ENCODE data around the gene TTYH2. TPM values are rescaled to one million over a fixed set of nuclear protein-coding genes. Genes with fewer than 3 reads are reported as not detected.

The TTYH2 gene
- total RNA-seq, 2 donors from 2014 or later, result 2.4 to 3.3 TPM

- ATAC-seq (ENCODE audit: insufficient number of reproducible peaks, low FRiP score, low read depth) (no peak), DNase-seq (ENCODE audit: low spot score) (no peak)
- no peak for TF ChIP-seq CTCF (IDR thresholded peaks at IDR 0.05)
- Histone ChIP-seq H3K36me3 (no peaks in the 10 kb centered on the region), H3K9me3 (no peaks in the 10 kb centered on the region), H3K4me3 (no peak overlapping the region), H3K4me1 (ENCODE audit: control insufficient read depth in 1 of 2, low read depth in 2 of 2) (no peaks in the 10 kb centered on the region), H3K27ac (no peak overlapping the region), H3K27me3 (replicated peaks; ENCODE audit: insufficient read depth) (no peaks in the 10 kb centered on the region)
Observed at GRCh38 chr17:74228306-74228978, 15.1 kb downstream of the TTYH2 start.

- Histone ChIP-seq H3K27ac (no peak overlapping the region), H3K4me3 (no peak overlapping the region), H3K27me3 (replicated peaks; ENCODE audit: insufficient read depth) (no peaks in the 10 kb centered on the region), H3K4me1 (ENCODE audit: control insufficient read depth in 1 of 2, low read depth in 2 of 2) (no peaks in the 10 kb centered on the region), H3K9me3 (no peaks in the 10 kb centered on the region), H3K36me3 (no peaks in the 10 kb centered on the region)
- DNase-seq (ENCODE audit: low spot score) (no peak), ATAC-seq (ENCODE audit: insufficient number of reproducible peaks, low FRiP score, low read depth) (no peak)
- no peak for TF ChIP-seq CTCF (IDR thresholded peaks at IDR 0.05)
Observed at GRCh38 chr17:74230896-74231295, 17.5 kb downstream of the TTYH2 start.

GRCh38 chr17:74231928-74232907 lies 18.8 kb downstream of the TTYH2 start:
- Histone ChIP-seq H3K4me3 (no peak overlapping the region), H3K27me3 (replicated peaks; ENCODE audit: insufficient read depth) (no peaks in the 10 kb centered on the region), H3K27ac (no peak overlapping the region), H3K9me3 (no peaks in the 10 kb centered on the region), H3K4me1 (ENCODE audit: control insufficient read depth in 1 of 2, low read depth in 2 of 2) (no peaks in the 10 kb centered on the region), H3K36me3 (no peaks in the 10 kb centered on the region)
- TF ChIP-seq CTCF (IDR thresholded peaks at IDR 0.05), result no peak
- ATAC-seq (ENCODE audit: insufficient number of reproducible peaks, low FRiP score, low read depth) (no peak), DNase-seq (ENCODE audit: low spot score) (no peak)

- Histone ChIP-seq H3K4me3 (no peak overlapping the region), H3K36me3 (no peaks in the 10 kb centered on the region), H3K9me3 (no peaks in the 10 kb centered on the region), H3K27ac (no peak overlapping the region), H3K27me3 (replicated peaks; ENCODE audit: insufficient read depth) (no peaks in the 10 kb centered on the region), H3K4me1 (ENCODE audit: control insufficient read depth in 1 of 2, low read depth in 2 of 2) (no peaks in the 10 kb centered on the region)
- DNase-seq (ENCODE audit: low spot score) (no peak), ATAC-seq (ENCODE audit: insufficient number of reproducible peaks, low FRiP score, low read depth) (no peak)
- no peak for TF ChIP-seq CTCF (IDR thresholded peaks at IDR 0.05)
Observed at GRCh38 chr17:74233937-74234336, 20.6 kb downstream of the TTYH2 start.

GRCh38 chr17:74234486-74234885 lies 21.1 kb downstream of the TTYH2 start:
- Histone ChIP-seq H3K4me3 (no peak overlapping the region), H3K27me3 (replicated peaks; ENCODE audit: insufficient read depth) (no peaks in the 10 kb centered on the region), H3K27ac (peak overlapping the region in 1 of 2 donors; percentile 35), H3K9me3 (no peaks in the 10 kb centered on the region), H3K4me1 (ENCODE audit: control insufficient read depth in 1 of 2, low read depth in 2 of 2) (no peaks in the 10 kb centered on the region), H3K36me3 (no peaks in the 10 kb centered on the region)
- TF ChIP-seq CTCF (IDR thresholded peaks at IDR 0.05), result no peak
- ATAC-seq (ENCODE audit: insufficient number of reproducible peaks, low FRiP score, low read depth) (no peak), DNase-seq (ENCODE audit: low spot score) (no peak)
